HG03342 (cell line): ENCODE results near the gene ZNFX1.

Experiments
- ATAC-seq: cut with Tn5 transposase; IDR thresholded peaks from one replicate; pipeline ENCODE4 v1.9.1; 2021; ENCODE audit warnings: mild to moderate bottlenecking, moderate library complexity; ENCODE audit not compliant: unreplicated experiment

ZNFX1 gene

GRCh38 chr20:49279677-49280462 lies 2.0 kb upstream of the ZNFX1 start:
- ATAC-seq: no peak

- no peak for ATAC-seq
Measured at GRCh38 chr20:49278818-49279676, 1.2 kb upstream of the ZNFX1 start.

- no peak for ATAC-seq
Measured at GRCh38 chr20:49277786-49278035, 146 bp downstream of the ZNFX1 start.

GRCh38 chr20:49276961-49277785 lies 684 bp downstream of the ZNFX1 start:
- no peak for ATAC-seq

- ATAC-seq: no peak
Measured at GRCh38 chr20:49276161-49276960, 1.5 kb downstream of the ZNFX1 start.

GRCh38 chr20:49275636-49276035 lies 2.2 kb downstream of the ZNFX1 start:
- no peak for ATAC-seq

GRCh38 chr20:49275216-49275615 lies 2.6 kb downstream of the ZNFX1 start:
- ATAC-seq: no peak

- ATAC-seq: no peak
Measured at GRCh38 chr20:49273696-49274277, 4.1 kb downstream of the ZNFX1 start.

GRCh38 chr20:49272654-49273053 lies 5.2 kb downstream of the ZNFX1 start:
- ATAC-seq: no peak

GRCh38 chr20:49270736-49271135 lies 7.1 kb downstream of the ZNFX1 start:
- no peak for ATAC-seq

- no peak for ATAC-seq
Measured at GRCh38 chr20:49270177-49270576, 7.7 kb downstream of the ZNFX1 start.

- no peak for ATAC-seq
Measured at GRCh38 chr20:49268600-49269365, 9.1 kb downstream of the ZNFX1 start.

GRCh38 chr20:49267327-49267726 lies 10.5 kb downstream of the ZNFX1 start:
- no peak for ATAC-seq

- ATAC-seq: no peak
Measured at GRCh38 chr20:49262444-49262843, 15.4 kb downstream of the ZNFX1 start.

GRCh38 chr20:49261173-49261572 lies 16.7 kb downstream of the ZNFX1 start:
- no peak for ATAC-seq

- no peak for ATAC-seq
Measured at GRCh38 chr20:49260218-49260617, 17.6 kb downstream of the ZNFX1 start.

- ATAC-seq: no peak
Measured at GRCh38 chr20:49259799-49260198, 18.1 kb downstream of the ZNFX1 start.

GRCh38 chr20:49259284-49259683 lies 18.6 kb downstream of the ZNFX1 start:
- ATAC-seq: no peak

GRCh38 chr20:49256261-49256660 lies 21.6 kb downstream of the ZNFX1 start:
- no peak for ATAC-seq
